Measurements from ENCODE around the gene XRRA1. TPM values are rescaled to one million over a fixed set of nuclear protein-coding genes. Genes with fewer than 3 reads are reported as not detected.

Gene XRRA1
- polyA plus RNA-seq, 6 donors from 2014 or later: 0.32 to 15.6 (median 10.0) TPM

Other genes with a start within 250 kb of the XRRA1 start
- not detected for gene CHRDL2, start 217.7 kb downstream of the XRRA1 start, polyA plus RNA-seq (ENCODE audit: low read depth in 6 of 6)
- gene RNF169, start 200.2 kb downstream of the XRRA1 start, polyA plus RNA-seq (ENCODE audit: low read depth in 6 of 6): 1 to 10 TPM in 5 of 6 donors, under 1 TPM in 1; 1.00 to 3.1 (median 1.6) TPM
- 100 to 1,000 TPM; 198 to 302 (median 265) TPM for gene SPCS2, start 175 bp upstream of the XRRA1 start, polyA plus RNA-seq (ENCODE audit: low read depth in 6 of 6)
- gene NEU3, start 39.8 kb upstream of the XRRA1 start, polyA plus RNA-seq (ENCODE audit: low read depth in 6 of 6): 1 to 10 TPM; 1.6 to 4.3 (median 3.0) TPM
- gene OR2AT4, start 147.8 kb upstream of the XRRA1 start, polyA plus RNA-seq (ENCODE audit: low read depth in 6 of 6): not detected
- gene SLCO2B1, start 202.0 kb upstream of the XRRA1 start, polyA plus RNA-seq (ENCODE audit: low read depth in 6 of 6): not detected

All from naive B cell (primary cell).